HG03457 (cell line): ENCODE data around the gene MEIS2.

Source experiments
- ATAC-seq: cut with Tn5 transposase; IDR thresholded peaks from one replicate; pipeline ENCODE4 v1.9.1; 2021; ENCODE audit warnings: moderate number of reproducible peaks; ENCODE audit not compliant: unreplicated experiment

The MEIS2 gene

DNA sequence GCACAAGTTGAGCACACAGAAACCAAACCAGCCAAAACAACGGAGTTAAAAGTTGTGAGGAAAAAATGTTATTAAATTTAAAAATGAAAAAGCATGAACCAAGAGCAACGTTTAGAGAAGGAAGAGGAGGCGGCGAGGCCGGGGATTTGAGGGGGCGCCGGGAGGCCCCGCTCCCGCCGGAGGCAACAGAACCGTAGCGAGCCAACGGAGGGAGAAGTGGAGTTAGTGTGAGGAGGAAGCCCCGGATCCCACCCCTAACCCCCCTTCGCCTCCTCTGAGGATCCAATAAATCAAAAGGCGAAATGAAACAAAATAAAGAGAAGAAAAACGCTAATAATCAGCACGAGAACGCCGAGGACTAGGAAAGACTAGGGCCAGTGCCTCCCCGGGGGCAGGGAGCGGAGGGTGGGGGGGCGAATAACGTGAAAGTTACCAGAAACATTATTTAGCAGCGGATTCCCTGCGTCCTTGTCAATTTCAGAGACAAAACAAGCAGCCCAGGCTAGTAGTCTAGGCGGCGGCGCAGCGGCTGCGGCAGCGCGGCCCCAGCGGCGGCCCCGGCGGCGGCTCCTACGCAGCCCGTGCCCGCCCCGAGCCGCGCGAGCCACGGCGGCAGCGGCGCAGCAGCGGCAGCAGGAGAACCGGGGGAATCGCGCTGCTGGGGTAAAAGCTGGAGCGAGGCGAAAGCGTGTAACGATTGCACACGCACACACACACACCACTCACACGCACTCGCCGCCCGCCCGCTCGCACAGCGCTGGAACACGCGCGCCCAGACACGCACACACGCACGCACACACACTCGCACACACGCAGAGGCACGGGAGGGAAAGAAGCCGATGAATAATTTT lies 1.7 kb downstream of the MEIS2 start:
- ATAC-seq = no peak

DNA sequence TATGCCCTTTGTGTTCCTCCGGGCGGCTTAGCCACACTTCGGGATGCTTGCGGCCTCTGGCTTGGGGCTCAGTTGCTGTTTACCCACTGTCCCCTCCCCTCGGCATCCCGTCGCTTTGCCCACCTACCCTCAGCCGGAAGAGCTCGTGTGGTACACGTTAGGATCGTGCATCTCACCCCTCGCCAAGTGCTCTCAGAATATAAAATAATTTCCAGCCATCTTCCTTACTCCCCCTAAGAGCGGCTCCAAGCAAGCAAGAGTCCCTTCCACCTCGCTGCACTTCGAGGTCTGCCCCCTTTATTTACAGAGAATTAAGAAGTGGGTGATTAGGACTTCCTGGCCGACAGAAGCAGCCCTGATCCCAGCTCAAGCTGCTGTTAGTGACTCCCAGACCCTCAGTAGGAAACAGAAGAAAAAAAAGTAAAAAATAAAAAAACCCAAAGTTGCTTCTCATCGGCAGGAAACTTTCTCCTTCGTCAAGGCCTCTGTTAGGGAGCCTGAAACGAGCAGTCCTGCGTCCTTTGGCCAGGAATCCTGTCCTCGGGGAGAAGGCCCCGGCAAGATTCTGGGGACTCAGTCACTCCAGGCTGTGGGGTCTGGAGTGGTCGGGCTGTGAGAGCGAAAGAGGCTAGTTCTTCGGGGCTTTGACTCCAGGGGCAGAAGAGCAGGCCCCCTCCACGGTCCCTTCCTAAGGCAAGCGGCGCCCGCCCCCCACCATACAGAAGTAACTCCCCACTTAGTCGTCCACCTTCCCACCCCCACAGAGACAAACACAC lies 3.0 kb downstream of the MEIS2 start:
- ATAC-seq = no peak

DNA sequence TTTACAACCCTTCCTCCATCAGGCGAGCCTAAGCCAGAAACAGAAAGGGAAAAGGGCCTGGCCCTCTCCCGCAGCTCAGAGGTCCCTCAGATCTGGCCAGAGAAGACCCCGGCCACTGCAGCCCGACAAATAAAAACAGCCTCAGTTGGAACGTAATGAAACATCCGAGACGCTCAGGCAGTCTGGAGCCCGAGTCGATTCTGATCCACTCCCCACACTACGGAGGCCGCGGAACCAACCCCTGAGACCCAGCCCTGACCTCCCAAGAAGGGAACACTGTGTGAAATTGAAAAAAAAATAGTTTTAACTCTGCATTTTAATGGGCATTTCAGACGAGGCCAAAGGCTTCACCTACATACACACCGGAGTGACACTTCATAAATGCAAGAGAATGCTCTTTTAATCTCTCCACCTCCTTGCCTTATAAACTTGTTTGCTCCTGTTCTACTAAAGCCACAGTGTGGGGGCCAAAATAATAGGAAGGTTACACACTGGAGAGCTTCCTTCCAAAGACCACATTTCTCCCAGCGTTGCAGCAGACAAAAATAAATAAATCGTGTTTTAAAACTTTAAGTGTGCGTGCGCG lies 3.7 kb downstream of the MEIS2 start:
- ATAC-seq = no peak

DNA sequence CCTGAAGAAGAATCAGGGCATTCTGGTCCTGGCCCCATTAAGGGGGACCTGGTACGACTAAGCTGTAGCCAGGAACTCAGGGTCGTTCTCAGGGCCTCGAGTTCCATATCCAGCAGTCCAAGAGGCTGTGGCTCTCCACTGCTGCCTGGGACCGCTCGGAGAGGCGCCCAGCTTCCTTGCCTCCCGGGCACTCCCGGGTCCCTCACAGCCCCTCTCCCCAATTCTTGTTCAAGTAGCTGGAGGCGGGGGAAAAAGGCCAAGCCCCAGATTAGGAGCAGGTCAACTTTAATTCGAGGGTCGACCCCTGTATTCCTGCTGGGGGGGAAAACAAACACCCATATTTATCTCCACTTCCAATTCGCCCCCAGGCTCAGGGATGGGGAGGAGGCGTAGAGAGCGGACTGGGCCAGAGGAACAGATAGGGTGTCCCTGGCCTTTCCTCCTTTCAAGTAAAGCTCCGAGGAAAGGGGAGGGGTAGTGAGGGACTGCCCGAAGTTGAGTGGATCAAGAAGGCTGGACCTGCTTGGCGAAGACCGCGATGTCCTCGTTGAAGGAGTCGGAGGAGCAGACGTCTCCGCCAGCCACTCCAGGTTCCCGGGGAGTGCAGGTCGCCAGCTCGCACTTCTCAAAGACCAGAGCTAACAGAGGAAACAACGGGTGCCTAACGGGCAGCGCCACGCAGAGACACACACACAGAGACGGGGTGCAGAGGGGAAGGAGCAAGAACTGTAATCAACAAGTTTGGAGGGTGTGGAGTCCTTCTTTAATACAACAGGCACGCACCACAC lies 4.4 kb downstream of the MEIS2 start:
- ATAC-seq = no peak

DNA sequence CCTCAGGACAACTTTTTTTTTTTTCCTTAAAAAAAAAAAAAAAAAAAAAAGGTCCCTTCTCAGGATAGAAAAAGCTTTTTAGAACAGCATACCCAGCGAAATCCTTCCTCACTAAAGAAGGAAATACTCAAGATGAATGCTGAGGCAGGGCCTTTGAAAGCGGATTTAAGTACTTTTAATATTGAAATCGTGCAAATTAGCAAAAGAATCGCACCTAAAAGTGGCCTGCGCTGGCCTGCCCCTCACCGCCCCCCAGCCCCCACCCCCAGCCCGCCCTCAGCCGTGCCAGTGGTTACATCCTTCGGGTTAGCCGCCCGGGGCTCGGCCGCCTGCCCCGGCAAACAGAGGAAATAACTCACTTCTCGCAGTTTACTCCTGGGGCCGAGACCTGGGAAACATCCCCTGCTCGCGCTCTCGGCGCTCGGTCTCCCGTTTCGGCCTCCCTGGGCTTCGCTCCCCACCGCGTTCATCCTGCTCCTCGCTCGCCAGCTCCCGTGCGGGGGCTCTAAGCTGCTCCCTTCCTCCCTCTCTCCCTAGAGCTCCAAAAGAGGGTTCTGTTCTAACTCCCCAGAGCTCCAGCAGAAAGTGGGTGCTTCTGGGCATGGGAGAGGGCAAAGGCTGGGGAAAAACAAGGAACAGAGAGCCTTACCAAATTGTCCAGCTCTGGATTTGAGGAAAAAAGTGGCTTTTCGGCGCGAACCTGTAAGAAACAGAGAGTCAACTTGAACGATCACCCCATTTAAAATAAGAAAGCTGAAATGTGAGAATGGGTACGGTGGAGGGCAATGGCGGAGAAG lies 5.2 kb downstream of the MEIS2 start:
- no peak for ATAC-seq

DNA sequence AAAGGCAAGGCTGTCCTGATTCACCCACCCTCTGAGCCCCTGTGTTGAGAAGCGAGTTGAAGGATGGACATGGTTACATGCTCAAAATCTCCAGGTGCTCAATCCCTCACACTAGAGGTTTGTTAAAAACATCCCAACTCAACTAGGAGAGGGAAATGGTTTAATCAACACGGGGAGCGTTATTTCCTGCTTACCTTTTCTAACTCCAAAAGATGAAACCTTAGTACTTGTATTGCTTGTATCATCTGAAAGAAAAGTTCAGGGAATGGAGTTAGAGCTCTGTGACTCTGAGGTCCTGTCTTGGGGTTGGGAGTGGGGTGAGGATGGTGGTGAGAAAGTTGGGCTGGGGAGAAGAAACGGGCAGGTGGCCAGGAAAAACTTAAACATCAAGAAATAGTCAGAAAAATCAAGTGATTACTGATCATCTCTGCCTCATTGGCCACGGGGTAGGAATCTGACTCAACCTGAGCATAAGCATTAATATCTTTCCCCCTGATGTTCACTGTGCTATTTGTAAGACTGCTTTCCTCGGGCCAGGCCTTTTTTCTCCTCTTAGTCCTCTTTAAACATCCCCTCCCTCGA lies 5.9 kb downstream of the MEIS2 start:
- no peak for ATAC-seq

DNA sequence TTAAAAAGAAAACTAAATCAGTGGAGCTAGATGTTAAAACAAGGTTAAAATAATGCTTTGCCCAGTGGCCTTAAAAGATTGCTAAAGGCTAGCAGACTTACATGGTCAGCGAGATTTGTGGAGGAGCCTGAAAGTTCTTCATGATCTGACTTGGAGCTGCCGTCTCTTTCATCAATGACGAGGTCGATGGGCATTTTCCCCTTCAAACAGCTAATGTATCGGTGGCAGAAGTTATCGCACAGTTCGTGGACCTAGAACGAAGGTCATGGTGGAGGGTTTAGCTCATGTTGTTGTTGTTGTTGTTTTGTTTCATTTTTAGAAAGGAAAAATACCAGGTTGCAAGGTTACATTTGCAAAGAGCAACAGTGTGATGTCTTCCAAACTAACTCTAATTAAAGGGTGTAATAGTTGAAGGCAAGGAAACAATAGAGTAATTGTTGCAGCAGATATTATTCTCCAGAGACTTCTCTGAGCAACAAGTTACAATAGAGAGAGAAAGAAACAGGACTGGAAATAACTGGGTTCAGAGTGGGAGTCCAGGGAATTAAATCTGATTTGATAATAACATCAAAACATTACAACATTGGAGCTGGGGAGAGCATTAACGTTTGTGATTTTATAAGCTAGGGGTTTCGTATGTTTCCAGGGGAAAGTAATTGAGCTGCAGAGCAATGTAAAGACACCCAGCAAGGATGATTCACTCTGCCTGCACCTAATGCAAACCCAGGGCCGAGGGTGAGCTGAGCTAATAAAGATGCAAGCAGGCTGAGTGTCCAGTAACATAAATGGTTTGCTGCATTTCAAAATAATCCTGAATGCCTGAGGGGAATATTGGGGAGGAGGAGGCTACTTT lies 6.6 kb downstream of the MEIS2 start:
- ATAC-seq = no peak

DNA sequence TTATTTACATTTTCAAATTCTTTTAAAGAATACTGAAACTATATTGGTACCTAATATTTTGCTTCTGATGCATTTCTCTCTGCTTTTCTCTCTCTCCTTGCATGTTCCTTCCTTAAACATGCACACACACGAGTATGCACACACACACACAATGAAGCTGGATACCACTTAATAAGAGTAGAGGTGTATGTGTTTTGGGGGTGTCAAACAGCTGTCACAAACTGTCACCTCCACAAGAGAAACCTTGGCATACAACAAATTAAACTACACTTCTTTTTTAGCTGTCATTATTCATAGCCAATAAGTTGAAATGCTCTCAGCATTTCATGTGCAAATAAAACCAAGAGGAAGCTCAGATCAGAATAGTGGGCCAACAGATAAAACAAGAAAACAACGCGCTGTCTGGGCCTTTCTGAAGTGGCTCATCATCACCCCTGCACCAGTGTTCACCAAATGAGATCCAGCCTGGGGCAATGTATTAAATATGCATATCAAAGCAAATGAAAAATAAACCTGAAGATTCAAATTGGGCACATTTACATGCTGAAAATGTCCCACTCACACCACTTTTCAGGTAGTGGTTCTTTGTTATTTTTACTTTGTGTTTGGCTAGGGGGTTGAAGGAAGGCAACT lies 9.7 kb downstream of the MEIS2 start:
- no peak for ATAC-seq

DNA sequence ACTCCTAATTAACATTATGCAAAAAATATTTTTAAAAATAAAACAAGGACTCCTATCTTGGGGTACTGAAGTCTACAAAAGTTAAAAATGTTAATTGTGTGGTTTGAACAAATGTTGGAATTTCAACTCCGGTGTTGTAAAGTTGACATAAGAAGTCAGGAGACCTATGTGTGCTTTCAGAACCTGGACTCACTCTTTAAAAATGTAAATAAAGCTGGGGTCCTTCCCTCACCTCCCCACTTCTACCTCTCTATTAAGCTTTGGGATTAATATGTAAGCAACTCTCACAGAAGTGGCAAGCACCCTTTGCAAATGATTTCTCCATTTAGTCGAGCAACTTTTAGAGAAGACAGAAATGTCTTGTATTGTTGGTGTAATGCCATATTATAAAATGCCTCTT lies 11.9 kb downstream of the MEIS2 start:
- ATAC-seq = no peak

DNA sequence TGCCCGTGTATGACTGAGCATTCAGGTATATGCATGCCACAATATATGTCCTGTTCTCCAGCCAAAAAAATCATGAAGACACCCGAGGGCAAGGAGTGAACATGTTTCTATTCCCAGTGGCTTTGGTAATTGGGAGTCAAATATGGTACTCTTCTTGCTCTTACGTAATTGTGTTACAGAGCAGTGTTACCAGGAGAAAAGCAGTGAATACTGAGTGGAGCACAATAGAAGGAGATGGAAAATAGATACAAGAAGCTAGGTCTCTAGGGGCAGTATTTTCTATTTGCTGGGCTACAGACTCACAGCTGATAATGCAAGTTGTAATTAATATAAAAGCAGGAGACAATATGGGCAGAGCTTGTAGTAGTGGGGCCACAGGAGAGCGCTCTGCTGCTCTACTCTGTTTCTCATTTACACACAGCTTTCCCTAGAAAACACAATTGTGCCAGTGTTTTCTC lies 13.2 kb downstream of the MEIS2 start:
- ATAC-seq = no peak

DNA sequence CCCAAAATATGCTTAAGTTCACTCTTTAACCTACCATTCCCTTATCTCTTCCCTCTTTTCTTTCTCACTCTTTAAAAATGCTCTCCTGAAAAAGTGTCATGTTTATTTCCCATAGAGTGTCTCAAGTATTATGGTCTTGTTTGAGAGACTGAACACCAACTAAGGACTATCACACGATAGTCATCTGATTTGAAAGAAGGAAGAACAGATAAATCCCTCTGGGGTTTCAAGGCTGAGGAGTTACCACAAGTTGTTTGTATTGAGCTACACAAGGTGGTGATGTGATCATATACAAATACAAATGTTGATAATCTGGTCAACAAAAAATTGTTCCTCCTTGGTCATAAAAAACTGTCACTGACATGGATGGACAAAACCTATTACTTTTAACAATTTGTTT lies 13.8 kb downstream of the MEIS2 start:
- ATAC-seq = no peak

DNA sequence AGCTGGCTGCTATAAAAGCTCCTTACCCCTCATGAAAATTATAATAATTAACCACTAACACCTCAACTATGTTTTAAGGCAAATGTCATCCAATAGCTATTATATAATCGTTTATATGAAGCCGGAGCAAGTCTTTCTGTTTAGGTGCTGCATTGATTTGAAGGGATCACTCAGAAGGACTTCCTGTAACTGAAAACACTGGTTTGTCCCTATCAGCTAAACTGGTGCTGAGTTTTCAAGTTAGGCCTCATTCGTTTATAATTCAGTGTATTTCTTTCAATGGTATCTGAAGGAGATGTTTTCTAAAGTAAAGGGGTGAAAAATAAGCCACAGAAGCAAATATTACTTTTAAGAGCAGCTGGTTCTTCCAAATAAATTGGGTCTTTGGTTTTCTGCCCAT lies 14.2 kb downstream of the MEIS2 start:
- ATAC-seq = no peak

DNA sequence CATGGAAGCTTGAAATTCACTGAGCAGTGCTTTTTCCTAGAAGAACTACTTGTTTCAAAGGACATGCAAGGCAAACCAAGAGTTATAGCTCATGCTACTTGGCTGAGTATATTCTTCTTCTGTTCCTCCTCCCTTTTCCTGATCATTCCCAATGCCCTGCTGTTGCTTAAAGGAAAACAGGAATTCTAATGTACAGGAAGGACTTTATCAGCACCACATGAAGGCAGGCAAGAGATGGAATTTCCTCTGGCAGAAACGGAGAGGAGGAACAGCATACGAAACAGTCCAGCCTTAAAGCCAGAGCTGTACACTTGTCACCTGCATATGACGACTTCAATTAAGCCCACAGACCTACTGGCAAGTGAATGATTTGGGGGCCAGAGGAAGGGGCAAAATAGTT lies 15.7 kb downstream of the MEIS2 start:
- no peak for ATAC-seq

DNA sequence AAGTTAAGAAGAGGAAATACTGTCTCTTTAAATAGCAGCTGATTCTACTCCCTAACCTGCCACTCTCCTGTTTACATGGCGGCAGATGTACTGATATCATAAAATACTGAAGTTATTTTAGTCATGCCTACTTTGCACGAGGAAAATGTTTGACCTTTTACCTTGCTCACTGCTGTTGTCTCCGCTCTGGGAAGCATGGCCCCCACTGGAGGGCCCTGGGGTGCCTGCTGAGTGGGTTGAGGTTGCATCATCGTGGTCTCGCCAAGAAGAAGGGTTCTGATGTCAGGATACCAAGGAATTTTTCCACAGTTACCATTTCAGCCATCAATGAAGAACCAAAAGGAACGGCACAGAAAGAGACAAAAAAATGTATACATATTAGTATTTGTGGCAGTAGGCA lies 16.7 kb downstream of the MEIS2 start:
- no peak for ATAC-seq

DNA sequence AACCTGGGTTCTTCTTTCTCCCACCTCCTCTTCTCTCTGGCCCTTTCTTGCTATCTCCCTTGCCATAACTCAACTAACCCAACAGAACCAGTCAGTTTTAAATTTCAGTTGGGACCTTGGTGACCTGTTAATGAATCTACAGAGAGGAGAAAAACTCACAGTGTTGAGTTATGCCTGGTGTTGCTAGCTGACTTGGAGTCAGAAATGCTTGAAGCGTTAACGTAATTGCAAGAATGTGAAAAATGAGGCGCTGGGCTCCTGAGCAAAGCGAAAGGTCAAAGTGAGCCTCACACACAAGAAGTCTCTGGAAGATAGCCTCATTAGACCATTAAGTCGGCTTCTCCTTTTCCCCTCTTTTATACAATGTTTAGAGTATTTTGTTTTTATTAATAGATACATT lies 18.4 kb downstream of the MEIS2 start:
- no peak for ATAC-seq

DNA sequence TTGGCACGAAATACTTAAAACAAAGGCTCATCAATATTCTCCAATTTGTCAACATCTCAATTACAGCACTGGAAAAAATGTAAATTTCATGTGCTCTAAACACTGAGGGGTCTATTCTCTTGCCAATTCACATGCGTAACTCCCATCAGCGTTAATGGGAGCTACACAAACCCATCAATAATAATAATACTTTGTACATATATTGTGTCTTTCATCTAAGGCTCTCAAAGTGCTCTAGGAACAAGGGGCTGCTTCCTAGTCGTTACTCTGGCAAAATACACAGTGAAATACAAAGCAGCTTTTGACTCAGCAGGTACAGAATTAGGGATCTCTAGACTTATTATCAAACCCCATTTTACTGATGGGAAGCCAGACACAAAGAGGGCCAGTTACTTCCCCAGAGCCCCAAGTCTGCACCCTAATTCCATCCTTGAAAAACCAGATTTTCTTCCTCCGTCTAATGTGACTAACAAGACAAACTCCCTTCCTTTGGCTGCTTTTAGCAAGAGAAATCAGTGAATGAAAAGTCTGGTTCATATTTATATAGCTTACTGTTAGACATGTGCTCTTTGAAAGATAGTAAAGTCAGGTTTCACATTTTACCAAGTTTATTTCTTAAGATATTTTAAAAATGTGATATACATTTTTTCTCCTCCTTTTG lies 20.0 kb downstream of the MEIS2 start:
- no peak for ATAC-seq

DNA sequence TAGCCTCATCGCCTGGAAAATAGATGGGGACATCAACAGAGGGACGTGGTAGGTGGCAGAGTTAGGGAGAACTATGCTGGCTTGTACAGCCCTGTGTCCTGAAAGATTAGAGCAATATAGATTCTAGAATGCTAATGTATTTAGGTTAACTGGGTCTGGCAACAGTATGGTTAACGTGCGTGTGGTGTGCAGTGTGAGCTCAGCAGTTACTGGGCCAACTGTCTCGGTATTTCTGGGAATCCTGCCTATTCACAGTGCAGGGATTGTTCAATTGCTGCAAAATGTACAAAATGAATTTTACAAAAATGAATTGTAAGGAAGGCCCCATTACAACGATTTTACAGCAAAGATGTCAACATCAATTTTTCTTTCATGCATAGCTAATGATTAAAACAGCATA lies 20.6 kb downstream of the MEIS2 start:
- ATAC-seq = no peak

DNA sequence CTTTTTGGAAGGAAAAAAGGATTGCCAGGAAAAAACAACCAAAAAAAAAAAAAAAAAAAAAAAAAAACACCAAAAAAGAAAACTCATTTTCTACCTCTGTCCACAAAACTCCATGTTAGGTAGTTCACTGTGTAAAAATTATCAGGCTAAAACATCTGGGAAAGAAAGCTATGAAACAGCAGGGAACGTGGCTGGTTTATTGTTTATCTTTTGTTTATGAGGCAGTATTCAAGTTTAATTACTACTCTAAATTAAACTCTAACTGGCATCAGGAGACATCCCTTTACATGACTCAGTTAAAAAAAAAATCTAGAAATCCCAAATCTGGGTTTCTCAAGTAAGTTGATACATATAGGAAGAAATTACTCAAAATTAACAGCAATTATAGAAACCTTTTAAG lies 21.8 kb downstream of the MEIS2 start:
- no peak for ATAC-seq
